Kidney (tissue), 14 donors: ENCODE results near the gene TPSG1. TPM values are rescaled to one million over a fixed set of nuclear protein-coding genes. Genes with fewer than 3 reads are reported as not detected.

Experiments used
- DNase-seq, 5 donors: peaks; one replicate each; pipeline ENCODE4 v3.0.0-alpha.2; 2013 to 2020
- FAIRE-seq: peaks from 2 replicates; lab custom pipeline; 2012; peaks lifted over from hg19 to GRCh38; lab: Jason Lieb, UNC
- H3K27ac ChIP-seq, 2 donors: one replicate each; pipeline ENCODE4 v1.7.0; 2013; ENCODE audit warnings: low read depth in 2 of 2, low read length in 2 of 2, inconsistent platforms in 1 of 2
- H3K27me3 ChIP-seq: one replicate; pipeline ENCODE4 v1.7.1; 2013; ENCODE audit warnings: low read length, inconsistent platforms; ENCODE audit not compliant: control insufficient read depth, insufficient read depth
- H3K36me3 ChIP-seq, 3 donors: one replicate each; pipeline versions ENCODE4 v1.7.0 to v1.7.1; 2013; ENCODE audit warnings: low read length in 3 of 3, control low read depth in 1 of 3, inconsistent platforms in 1 of 3; ENCODE audit not compliant: insufficient read depth in 3 of 3, control insufficient read depth in 2 of 3
- H3K4me1 ChIP-seq, 3 donors: one replicate each; pipeline versions ENCODE4 v1.7.0 to v1.7.1; 2013; ENCODE audit warnings: low read length in 3 of 3, inconsistent platforms in 1 of 3, low read depth in 1 of 3; ENCODE audit not compliant: control insufficient read depth in 2 of 3, insufficient read depth in 2 of 3
- H3K4me3 ChIP-seq, 3 donors: one replicate each; pipeline versions ENCODE4 v1.7.0 to v1.8.1; 2013; ENCODE audit warnings: low read length in 3 of 3, control low read depth in 1 of 3, inconsistent platforms in 1 of 3
- H3K9ac ChIP-seq, 3 donors: one replicate each; pipeline versions ENCODE4 v1.7.0 to v1.7.1; 2013; ENCODE audit warnings: low read length in 3 of 3, control low read depth in 1 of 3, inconsistent platforms in 1 of 3
- H3K9me3 ChIP-seq, 3 donors: one replicate each; pipeline versions ENCODE4 v1.7.0 to v1.7.1; 2013; ENCODE audit warnings: low read length in 3 of 3, control low read depth in 1 of 3, inconsistent platforms in 1 of 3; ENCODE audit not compliant: control insufficient read depth in 2 of 3, insufficient read depth in 1 of 3
- CTCF ChIP-seq: IDR thresholded peaks from 3 replicates; pipeline ENCODE4 v1.5.1; 2012; ENCODE audit warnings: mild to moderate bottlenecking, moderate library complexity, borderline replicate concordance; ENCODE audit not compliant: insufficient read depth; ENCODE audit errors: extremely low read depth
- intact Hi-C: fragments of 100-400 bp; cut with DNase I; formaldehyde crosslinking; loops from one replicate; pipeline ENCODE4 v1.11.1; 2022
- polyA plus RNA-seq: library from polyadenylated mRNA; stranded (reverse); fragments of 350-450 nt; fragmentation: Illumina TruSeq; extraction: RNeasy Lipid Tissue Mini Kit (QIAGEN cat#74804); gene quantifications from one replicate; pipeline ENCODE4 v1.2.3, GENCODE V29; 2014; ENCODE audit warnings: low read depth, low replicate concordance; ENCODE audit not compliant: insufficient read depth
- total RNA-seq: library from RNA; stranded (reverse); fragmentation: NEBNext Ultra II Directional; extraction: Animal tissue kit (Norgen Biotek cat#: 25700); gene quantifications from one replicate; pipeline ENCODE4 v1.2.1, GENCODE V29; 2021
- donor health status: control.
- donor health status: control.
- donor health status: control.
- donor health status: control.
- donor health status: control.
- donor health status: DM: yes; HTN: yes; CAD: no.
- donor health status: Normal renal cell carcinoma (clear cell type).

TPSG1 gene
- total and polyA plus RNA-seq, 2 donors from 2014 or later: 0.86 to 3.4 TPM

- peaks cover 0 to 3% (median 0%) of the 10 kb centered on the region in 3 donors for H3K36me3 ChIP-seq
These were observed 8.2 kb downstream of the TPSG1 start for GRCh38 chr16:1216681-1217400.

DNA sequence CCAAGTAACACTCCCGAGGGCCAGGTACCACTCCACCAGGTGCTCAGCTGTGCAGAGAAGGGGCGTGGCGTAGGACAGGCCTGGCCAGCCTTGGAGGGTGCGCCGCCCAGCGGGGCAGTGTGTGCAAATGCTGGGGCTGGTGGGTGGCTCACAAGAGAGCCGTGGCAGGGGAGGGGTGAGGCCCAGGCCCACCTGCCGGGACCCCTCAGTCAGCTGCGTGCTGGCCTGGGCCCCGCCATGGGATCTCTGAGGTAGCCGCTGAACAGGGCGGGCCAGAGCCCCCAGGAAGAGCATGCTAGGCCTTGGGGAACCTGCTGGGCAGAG, 8.8 kb downstream of the TPSG1 start:
- Histone ChIP-seq H3K4me1 (no peaks in the 10 kb centered on the region), H3K4me3 (no peak overlapping the region), H3K36me3 (peaks cover 0 to 3% (median 0%) of the 10 kb centered on the region in 3 donors), H3K27ac (no peak overlapping the region), H3K9ac (no peak overlapping the region), H3K27me3 (no peaks in the 10 kb centered on the region), H3K9me3 (no peaks in the 10 kb centered on the region)
- FAIRE-seq (no peak), DNase-seq (no peak)
- intact Hi-C loops: no loop called here
- TF ChIP-seq CTCF: no peak

More at GRCh38 chr16:1216681-1217400, 8.2 kb downstream of the TPSG1 start:
- no peak overlapping the region for H3K9ac ChIP-seq
- intact Hi-C loops: no loop called here
- H3K9me3 ChIP-seq: no peaks in the 10 kb centered on the region
- FAIRE-seq (no peak), DNase-seq (no peak)
- H3K27me3 ChIP-seq: no peaks in the 10 kb centered on the region
- H3K4me1 ChIP-seq: no peaks in the 10 kb centered on the region
- no peak overlapping the region for H3K27ac ChIP-seq
- no peak for TF ChIP-seq CTCF
- no peak overlapping the region for H3K4me3 ChIP-seq

GRCh38 chr16:1215574-1216295, 9.3 kb downstream of the TPSG1 start:
- Histone ChIP-seq H3K27me3 (no peaks in the 10 kb centered on the region), H3K9me3 (no peaks in the 10 kb centered on the region), H3K4me1 (no peaks in the 10 kb centered on the region), H3K27ac (no peak overlapping the region), H3K4me3 (no peak overlapping the region), H3K9ac (no peak overlapping the region), H3K36me3 (peaks cover 0 to 3% (median 0%) of the 10 kb centered on the region in 3 donors)
- intact Hi-C loops: no loop called here
- DNase-seq (no peak), FAIRE-seq (no peak)
- no peak for TF ChIP-seq CTCF
